Neural cell (in vitro differentiated cells): ENCODE measurements around the gene ME3. TPM values are rescaled to one million over a fixed set of nuclear protein-coding genes. Genes with fewer than 3 reads are reported as not detected.

Experiments
- H2AFZ ChIP-seq: fragments of 200-600, 300-800 bp; sonication (generic), shearing (Covaris generic); 2 replicates; pipeline ENCODE4 v1.6.0; 2014; ENCODE audit warnings: low read depth, mild to moderate bottlenecking, antibody characterized with exemption, low read length, moderate library complexity
- H3F3A ChIP-seq: fragments of 200-600 bp; shearing (Covaris generic); 2 replicates; pipeline ENCODE4 v1.6.1; 2016; ENCODE audit warnings: mild to moderate bottlenecking, moderate library complexity, mixed read lengths, antibody characterized with exemption, low read length; ENCODE audit not compliant: insufficient read depth, poor library complexity, severe bottlenecking
- H3K27ac ChIP-seq: fragments of 200-600, 300-800 bp; sonication (generic), shearing (Covaris generic); 2 replicates; pipeline ENCODE4 v1.5.1; 2014; ENCODE audit warnings: mild to moderate bottlenecking, low read length, moderate library complexity
- H3K27me3 ChIP-seq: fragments of 300-800, 200-600 bp; sonication (generic), shearing (Covaris generic); 2 replicates; pipeline ENCODE4 v1.6.0; 2014; ENCODE audit warnings: mild to moderate bottlenecking, low read depth, low read length, moderate library complexity; ENCODE audit not compliant: insufficient read depth
- H3K36me3 ChIP-seq: fragments of 300-800, 200-600 bp; sonication (generic), shearing (Covaris generic); 2 replicates; pipeline ENCODE4 v1.5.1; 2014; ENCODE audit warnings: mild to moderate bottlenecking, antibody characterized with exemption, low read length, moderate library complexity; ENCODE audit not compliant: insufficient read depth
- H3K4me2 ChIP-seq: fragments of 300-800, 200-600 bp; sonication (generic), shearing (Covaris generic); 2 replicates; pipeline ENCODE4 v1.6.0; 2014; ENCODE audit warnings: mild to moderate bottlenecking, low read length
- H3K4me3 ChIP-seq: fragments of 300-800, 200-600 bp; sonication (generic), shearing (Covaris generic); 2 replicates; pipeline ENCODE4 v1.5.1; 2014; ENCODE audit warnings: mild to moderate bottlenecking, low read length, moderate library complexity
- H3K79me2 ChIP-seq: fragments of 200-600 bp; shearing (Covaris generic); replicated peaks from 2 replicates; pipeline ENCODE4 v1.6.0; 2014; ENCODE audit warnings: mild to moderate bottlenecking, low read length, moderate library complexity; ENCODE audit not compliant: insufficient read depth
- H3K9ac ChIP-seq: fragments of 300-800, 200-600 bp; sonication (generic), shearing (Covaris generic); 2 replicates; pipeline ENCODE4 v1.6.1; 2016; ENCODE audit warnings: mild to moderate bottlenecking, low read length, mixed read lengths
- H3K9me2 ChIP-seq: fragments of 200-600 bp; shearing (Covaris generic); 2 replicates; pipeline ENCODE4 v1.6.1; 2016; ENCODE audit warnings: mild to moderate bottlenecking, low read length, mixed read lengths; ENCODE audit not compliant: insufficient read depth
- H3K9me3 ChIP-seq: fragments of 200-600, 300-800 bp; sonication (generic), shearing (Covaris generic); 2 replicates; pipeline ENCODE4 v1.6.1; 2016; ENCODE audit warnings: mild to moderate bottlenecking, mixed run types, low read length, moderate library complexity, mixed read lengths
- H4K20me1 ChIP-seq: fragments of 200-600 bp; shearing (Covaris generic); 2 replicates; pipeline ENCODE4 v1.6.1; 2016; ENCODE audit warnings: mild to moderate bottlenecking, mixed run types; ENCODE audit not compliant: insufficient read depth
- CTCF ChIP-seq: fragments of 450-650 bp; IDR thresholded peaks from 2 replicates; pipeline ENCODE4 v1.5.1; 2014; ENCODE audit warnings: antibody characterized with exemption, mild to moderate bottlenecking, moderate library complexity; ENCODE audit not compliant: poor library complexity, severe bottlenecking
- EP300 ChIP-seq: fragments of 450-650 bp; conservative IDR thresholded peaks from 2 replicates; pipeline ENCODE4 v1.6.1; 2014; ENCODE audit warnings: antibody characterized with exemption, mild to moderate bottlenecking, moderate library complexity; ENCODE audit not compliant: poor library complexity, severe bottlenecking
- EZH2 ChIP-seq: fragments of 200-600, 300-800 bp; shearing (Covaris generic), sonication (generic); IDR thresholded peaks from 2 replicates; pipeline ENCODE4 v1.6.1; 2014; ENCODE audit warnings: antibody characterized with exemption, low read length, borderline replicate concordance, mild to moderate bottlenecking; ENCODE audit not compliant: insufficient read depth, poor library complexity, severe bottlenecking
- MXI1 ChIP-seq: fragments of 450-650 bp; conservative IDR thresholded peaks from 2 replicates; pipeline ENCODE4 v1.6.1; 2014; ENCODE audit warnings: antibody characterized with exemption, mild to moderate bottlenecking; ENCODE audit not compliant: poor library complexity, severe bottlenecking
- POLR2AphosphoS5 ChIP-seq: IDR thresholded peaks from 2 replicates; pipeline ENCODE4 v1.6.1; 2012
- RAD21 ChIP-seq: fragments of 450-650 bp; conservative IDR thresholded peaks from 2 replicates; pipeline ENCODE4 v1.6.1; 2014; ENCODE audit warnings: antibody characterized with exemption, mild to moderate bottlenecking, moderate library complexity
- REST ChIP-seq: IDR thresholded peaks from 2 replicates; pipeline ENCODE4 v1.6.1; 2012; ENCODE audit warnings: borderline replicate concordance
- SMC3 ChIP-seq: fragments of 450-650 bp; conservative IDR thresholded peaks from 2 replicates; pipeline ENCODE4 v1.6.1; 2014; ENCODE audit warnings: antibody characterized with exemption, mild to moderate bottlenecking, moderate library complexity; ENCODE audit not compliant: poor library complexity
- TAF1 ChIP-seq: IDR thresholded peaks from 2 replicates; pipeline ENCODE4 v1.6.1; 2012; ENCODE audit warnings: low read depth
- polyA plus RNA-seq: library from polyadenylated mRNA; depleted of rRNA; stranded (reverse); fragments of >200 nt; gene quantifications from 2 replicates; pipeline ENCODE4 v1.2.3, GENCODE V29; 2014

The ME3 gene
- polyA plus RNA-seq, 1 donor from 2014 or later, result 2.1 TPM

DNA sequence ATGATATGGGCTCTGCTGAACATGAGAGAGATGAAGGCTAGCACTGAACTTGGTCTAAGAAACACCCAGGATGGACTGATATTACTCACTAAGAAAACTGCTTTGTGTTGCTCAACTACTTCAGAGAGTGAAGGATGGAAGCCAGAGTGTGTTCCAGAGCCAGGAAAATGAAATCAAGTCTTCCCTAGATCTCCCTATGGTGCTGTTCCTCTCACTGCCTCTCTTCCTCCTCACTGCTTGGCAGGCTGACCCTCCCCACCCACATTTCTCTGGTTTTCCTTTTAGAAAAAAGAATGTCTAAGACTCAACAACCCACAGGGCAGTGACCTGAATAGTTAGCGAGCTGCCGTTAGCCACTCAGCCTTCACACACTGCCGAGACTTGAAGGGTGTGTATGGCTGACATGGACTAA, 232.1 kb downstream of the ME3 start:
- H2AFZ ChIP-seq, result no peak overlapping the region
- H3K4me2 ChIP-seq, result no peak overlapping the region
- no peaks in the 10 kb centered on the region for H3F3A ChIP-seq
- no peak overlapping the region for H3K4me3 ChIP-seq
- TF ChIP-seq MXI1 (no peak), RAD21 (no peak), POLR2AphosphoS5 (no peak), SMC3 (no peak), REST (no peak), EP300 (no peak), EZH2 (no peak), TAF1 (no peak), CTCF (no peak)
- no peaks in the 10 kb centered on the region for H3K79me2 ChIP-seq
- H4K20me1 ChIP-seq, result no peaks in the 10 kb centered on the region
- no peaks in the 10 kb centered on the region for H3K9me2 ChIP-seq
- no peaks in the 10 kb centered on the region for H3K27me3 ChIP-seq
- no peaks in the 10 kb centered on the region for H3K9me3 ChIP-seq
- no peaks in the 10 kb centered on the region for H3K36me3 ChIP-seq
- H3K9ac ChIP-seq, result no peak overlapping the region
- no peak overlapping the region for H3K27ac ChIP-seq

DNA sequence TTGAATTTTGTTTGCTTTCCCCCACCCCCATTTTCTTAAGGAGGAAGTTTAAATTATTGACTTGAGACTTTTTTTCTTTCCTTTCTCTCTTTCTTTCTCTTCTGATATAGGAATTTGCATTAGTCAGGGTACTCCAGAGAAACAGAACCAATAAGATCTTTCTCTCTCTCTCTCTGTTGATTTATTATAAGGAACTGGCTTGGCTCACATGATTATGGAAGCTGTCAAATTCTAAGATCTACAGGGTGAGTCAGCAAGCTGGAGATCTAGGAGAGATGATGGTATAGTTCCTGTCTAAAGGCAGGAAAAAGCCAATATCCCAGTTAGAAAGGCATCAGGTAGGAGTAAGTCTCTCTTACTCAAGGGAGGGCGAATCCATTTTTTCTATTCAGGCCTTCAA, 233.7 kb downstream of the ME3 start:
- H3K9ac ChIP-seq, result no peak overlapping the region
- H2AFZ ChIP-seq, result no peak overlapping the region
- TF ChIP-seq TAF1, result no peak
- TF ChIP-seq EP300, result no peak
- TF ChIP-seq REST, result no peak
- no peak for TF ChIP-seq SMC3
- no peak for TF ChIP-seq MXI1
- TF ChIP-seq RAD21, result no peak
- TF ChIP-seq CTCF, result no peak
- no peak for TF ChIP-seq EZH2
- TF ChIP-seq POLR2AphosphoS5, result no peak
- H3K79me2 ChIP-seq, result no peaks in the 10 kb centered on the region
- H3K27me3 ChIP-seq, result no peaks in the 10 kb centered on the region
- no peaks in the 10 kb centered on the region for H3K9me2 ChIP-seq
- H3K27ac ChIP-seq, result no peak overlapping the region
- H3K9me3 ChIP-seq, result no peaks in the 10 kb centered on the region
- no peaks in the 10 kb centered on the region for H3F3A ChIP-seq
- H3K4me2 ChIP-seq, result no peak overlapping the region
- no peaks in the 10 kb centered on the region for H4K20me1 ChIP-seq
- no peaks in the 10 kb centered on the region for H3K36me3 ChIP-seq
- no peak overlapping the region for H3K4me3 ChIP-seq
